Muscle of leg (tissue), 11 donors: Measurements from ENCODE around the gene CDH8. TPM values are rescaled to one million over a fixed set of nuclear protein-coding genes. Genes with fewer than 3 reads are reported as not detected.

ENCODE experiments used
- DNase-seq: peaks from one replicate; pipeline ENCODE4 v3.0.0; 2013
- H3K27ac ChIP-seq: one replicate; pipeline ENCODE4 v1.5.1; 2013; ENCODE audit warnings: mild to moderate bottlenecking, low read length, control low read depth
- H3K27me3 ChIP-seq: one replicate; pipeline ENCODE4 v1.6.1; 2013; ENCODE audit warnings: low read length; ENCODE audit not compliant: control insufficient read depth, insufficient read depth
- H3K36me3 ChIP-seq: one replicate; pipeline ENCODE4 v1.6.1; 2013; ENCODE audit warnings: low read length; ENCODE audit not compliant: control insufficient read depth, insufficient read depth
- H3K4me1 ChIP-seq: one replicate; pipeline ENCODE4 v1.6.1; 2013; ENCODE audit warnings: low read length; ENCODE audit not compliant: control insufficient read depth, insufficient read depth
- H3K4me3 ChIP-seq: one replicate; pipeline ENCODE4 v1.5.1; 2013; ENCODE audit warnings: low read length, control low read depth
- H3K9me3 ChIP-seq: replicated peaks from 2 replicates; pipeline ENCODE4 v1.6.1; 2013; ENCODE audit warnings: low read depth, low read length; ENCODE audit not compliant: control insufficient read depth
- WGBS: methylation state at CpG from one replicate; pipeline ENCODE4 v1.1.5; 2013; ENCODE audit warnings: missing lambda C conversion rate; ENCODE audit not compliant: insufficient coverage; 5-methylcytosine and 5-hydroxymethylcytosine counted together
- polyA plus RNA-seq, 8 donors: library from polyadenylated mRNA; unstranded; fragments of 120-200 nt; gene quantifications; one replicate each; pipeline versions ENCODE4 v1.2.1 to v1.2.3, GENCODE V29; 2013; ENCODE audit warnings: inconsistent platforms in 1 of 8, low replicate concordance in 1 of 8; ENCODE audit not compliant: insufficient read length in 8 of 8, insufficient read depth in 1 of 8
- total RNA-seq: library from RNA; stranded (reverse); fragments of 120-200 nt; gene quantifications from one replicate; pipeline ENCODE4 v1.2.4, GENCODE V29; 2013

Gene CDH8
- total and polyA plus RNA-seq, 9 donors, result 1.8 to 6.2 (median 2.5) TPM

GRCh38 chr16:62060089-62060488 lies 23.9 kb upstream of the CDH8 start:
- peak; percentile 91 for DNase-seq
- Histone ChIP-seq H3K4me3 (no peak overlapping the region), H3K36me3 (no peaks in the 10 kb centered on the region), H3K4me1 (no peaks in the 10 kb centered on the region), H3K27me3 (no peaks in the 10 kb centered on the region), H3K9me3 (no peaks in the 10 kb centered on the region), H3K27ac (no peak overlapping the region)
- no CpG with 5 or more reads among the region's 3 CpGs for WGBS

GRCh38 chr16:62059527-62059926 lies 23.3 kb upstream of the CDH8 start:
- Histone ChIP-seq H3K36me3 (no peaks in the 10 kb centered on the region), H3K4me1 (no peaks in the 10 kb centered on the region), H3K27me3 (no peaks in the 10 kb centered on the region), H3K27ac (no peak overlapping the region), H3K4me3 (no peak overlapping the region), H3K9me3 (no peaks in the 10 kb centered on the region)
- peak; percentile 20 for DNase-seq

GRCh38 chr16:62058412-62058811 lies 22.2 kb upstream of the CDH8 start:
- H3K4me1 ChIP-seq, result no peaks in the 10 kb centered on the region
- H3K27ac ChIP-seq, result no peak overlapping the region
- DNase-seq, result no peak
- no peaks in the 10 kb centered on the region for H3K9me3 ChIP-seq
- no peak overlapping the region for H3K4me3 ChIP-seq
- no peaks in the 10 kb centered on the region for H3K27me3 ChIP-seq
- WGBS, result 77% methylated on average over 8 of the region's 8 CpGs
- no peaks in the 10 kb centered on the region for H3K36me3 ChIP-seq

- DNase-seq, result no peak
- Histone ChIP-seq H3K4me1 (no peaks in the 10 kb centered on the region), H3K27me3 (no peaks in the 10 kb centered on the region), H3K4me3 (no peak overlapping the region), H3K36me3 (no peaks in the 10 kb centered on the region), H3K9me3 (no peaks in the 10 kb centered on the region), H3K27ac (no peak overlapping the region)
- WGBS, result 86% methylated on average over 2 of the region's 4 CpGs
These were observed 15.7 kb upstream of the CDH8 start for GRCh38 chr16:62051942-62052341.

- DNase-seq, result no peak
- no peaks in the 10 kb centered on the region for H3K27me3 ChIP-seq
- H3K27ac ChIP-seq, result no peak overlapping the region
- no peaks in the 10 kb centered on the region for H3K9me3 ChIP-seq
- H3K4me1 ChIP-seq, result no peaks in the 10 kb centered on the region
- H3K4me3 ChIP-seq, result no peak overlapping the region
- no peaks in the 10 kb centered on the region for H3K36me3 ChIP-seq
- 67% methylated on average over 1 of the region's 3 CpGs for WGBS
These were observed 14.6 kb upstream of the CDH8 start for GRCh38 chr16:62050793-62051192.

GRCh38 chr16:62046801-62047200 lies 10.6 kb upstream of the CDH8 start:
- H3K4me3 ChIP-seq, result no peak overlapping the region
- no peak overlapping the region for H3K27ac ChIP-seq

GRCh38 chr16:62041401-62041800 lies 5.2 kb upstream of the CDH8 start:
- Histone ChIP-seq H3K4me3 (no peak overlapping the region), H3K27ac (no peak overlapping the region), H3K36me3 (no peaks in the 10 kb centered on the region), H3K27me3 (peaks cover 10% of the 10 kb centered on the region), H3K4me1 (peaks cover 5% of the 10 kb centered on the region), H3K9me3 (no peaks in the 10 kb centered on the region)
- no CpG with 5 or more reads among the region's 4 CpGs for WGBS
- DNase-seq, result peak; percentile 70

More at GRCh38 chr16:62046801-62047200, 10.6 kb upstream of the CDH8 start:
- DNase-seq, result no peak
- Histone ChIP-seq H3K36me3 (no peaks in the 10 kb centered on the region), H3K9me3 (no peaks in the 10 kb centered on the region), H3K4me1 (no peaks in the 10 kb centered on the region), H3K27me3 (no peaks in the 10 kb centered on the region)
- WGBS, result no CpG with 5 or more reads among the region's 1 CpG

- DNase-seq, result no peak
- Histone ChIP-seq H3K27ac (no peak overlapping the region), H3K9me3 (no peaks in the 10 kb centered on the region), H3K27me3 (peaks cover 33% of the 10 kb centered on the region), H3K4me3 (no peak overlapping the region), H3K36me3 (no peaks in the 10 kb centered on the region), H3K4me1 (peaks cover 9% of the 10 kb centered on the region)
- 100% methylated on average over 1 of the region's 3 CpGs for WGBS
These were observed 2.4 kb upstream of the CDH8 start for GRCh38 chr16:62038646-62039045.

GRCh38 chr16:62038225-62038624 lies 2.0 kb upstream of the CDH8 start:
- no peaks in the 10 kb centered on the region for H3K36me3 ChIP-seq
- no peak overlapping the region for H3K4me3 ChIP-seq
- no peaks in the 10 kb centered on the region for H3K9me3 ChIP-seq
- H3K27me3 ChIP-seq, result peaks cover 33% of the 10 kb centered on the region
- H3K4me1 ChIP-seq, result peaks cover 9% of the 10 kb centered on the region
- no peak for DNase-seq
- WGBS, result no CpG with 5 or more reads among the region's 1 CpG
- H3K27ac ChIP-seq, result no peak overlapping the region

GRCh38 chr16:62036802-62037135 lies 531 bp upstream of the CDH8 start:
- no peaks in the 10 kb centered on the region for H3K36me3 ChIP-seq
- 0% methylated on average over 7 of the region's 15 CpGs for WGBS
- no peaks in the 10 kb centered on the region for H3K9me3 ChIP-seq
- H3K27me3 ChIP-seq, result peaks cover 33% of the 10 kb centered on the region
- H3K27ac ChIP-seq, result no peak overlapping the region
- H3K4me3 ChIP-seq, result no peak overlapping the region
- no peak for DNase-seq
- peaks cover 9% of the 10 kb centered on the region for H3K4me1 ChIP-seq
